ENCODE measurements around the gene RAB11B.
"Not testable (repeated sequence)": the region's sequence is repeated elsewhere in the genome, so short reads cannot be mapped to it uniquely, and the experiment has no call there.

RAB11B gene

GRCh38 chr19:8371011-8371804 lies 19.0 kb upstream of the RAB11B start:
- no peak for DNase-seq

- DNase-seq, result no peak
These were observed 16.0 kb upstream of the RAB11B start for GRCh38 chr19:8373867-8374813.

- DNase-seq, result not testable (repeated sequence)
These were observed 14.4 kb upstream of the RAB11B start for GRCh38 chr19:8375766-8376165.

- DNase-seq, result not testable (repeated sequence)
These were observed 13.7 kb upstream of the RAB11B start for GRCh38 chr19:8376373-8376974.

GRCh38 chr19:8377598-8377997 lies 12.6 kb upstream of the RAB11B start:
- DNase-seq, result no peak

GRCh38 chr19:8379156-8379891 lies 10.8 kb upstream of the RAB11B start:
- DNase-seq, result not testable (repeated sequence)

GRCh38 chr19:8384569-8384968 lies 5.6 kb upstream of the RAB11B start:
- not testable (repeated sequence) for DNase-seq

- DNase-seq, result not testable (repeated sequence)
These were observed 5.1 kb upstream of the RAB11B start for GRCh38 chr19:8385103-8385502.

- DNase-seq, result not testable (repeated sequence)
These were observed 4.6 kb upstream of the RAB11B start for GRCh38 chr19:8385566-8385965.

- DNase-seq, result not testable (repeated sequence)
These were observed 3.7 kb upstream of the RAB11B start for GRCh38 chr19:8386419-8386818.

- DNase-seq, result no peak
These were observed 3.2 kb upstream of the RAB11B start for GRCh38 chr19:8386990-8387389.

GRCh38 chr19:8387688-8388611 lies 2.2 kb upstream of the RAB11B start:
- DNase-seq, result no peak

GRCh38 chr19:8388612-8388958 lies 1.6 kb upstream of the RAB11B start:
- DNase-seq, result no peak

- DNase-seq, result peak; percentile 61
These were observed 439 bp downstream of the RAB11B start for GRCh38 chr19:8390617-8390981.

- DNase-seq, result no peak
These were observed 1.2 kb downstream of the RAB11B start for GRCh38 chr19:8391198-8392016.

- no peak for DNase-seq
These were observed 1.9 kb downstream of the RAB11B start for GRCh38 chr19:8392017-8392591.

- no peak for DNase-seq
These were observed 3.2 kb downstream of the RAB11B start for GRCh38 chr19:8393192-8393870.

- DNase-seq, result no peak
These were observed 3.7 kb downstream of the RAB11B start for GRCh38 chr19:8393871-8394250.

GRCh38 chr19:8395621-8396082 lies 5.5 kb downstream of the RAB11B start:
- no peak for DNase-seq

- no peak for DNase-seq
These were observed 6.0 kb downstream of the RAB11B start for GRCh38 chr19:8396185-8396562.

All from DMS 273 treated with DMSO at 0.1 percent for 48 hours (cell line).